NCI-H2081 treated with DMSO at 0.1 percent for 48 hours (cell line): Measurements from ENCODE around the gene APRT.
"Not testable (repeated sequence)": the region's sequence is repeated elsewhere in the genome, so short reads cannot be mapped to it uniquely, and the experiment has no call there.

Experiments used
- DNase-seq: peaks from one replicate; lab custom pipeline; 2025; lab: John Stamatoyannopoulos, UW

The APRT gene

DNA sequence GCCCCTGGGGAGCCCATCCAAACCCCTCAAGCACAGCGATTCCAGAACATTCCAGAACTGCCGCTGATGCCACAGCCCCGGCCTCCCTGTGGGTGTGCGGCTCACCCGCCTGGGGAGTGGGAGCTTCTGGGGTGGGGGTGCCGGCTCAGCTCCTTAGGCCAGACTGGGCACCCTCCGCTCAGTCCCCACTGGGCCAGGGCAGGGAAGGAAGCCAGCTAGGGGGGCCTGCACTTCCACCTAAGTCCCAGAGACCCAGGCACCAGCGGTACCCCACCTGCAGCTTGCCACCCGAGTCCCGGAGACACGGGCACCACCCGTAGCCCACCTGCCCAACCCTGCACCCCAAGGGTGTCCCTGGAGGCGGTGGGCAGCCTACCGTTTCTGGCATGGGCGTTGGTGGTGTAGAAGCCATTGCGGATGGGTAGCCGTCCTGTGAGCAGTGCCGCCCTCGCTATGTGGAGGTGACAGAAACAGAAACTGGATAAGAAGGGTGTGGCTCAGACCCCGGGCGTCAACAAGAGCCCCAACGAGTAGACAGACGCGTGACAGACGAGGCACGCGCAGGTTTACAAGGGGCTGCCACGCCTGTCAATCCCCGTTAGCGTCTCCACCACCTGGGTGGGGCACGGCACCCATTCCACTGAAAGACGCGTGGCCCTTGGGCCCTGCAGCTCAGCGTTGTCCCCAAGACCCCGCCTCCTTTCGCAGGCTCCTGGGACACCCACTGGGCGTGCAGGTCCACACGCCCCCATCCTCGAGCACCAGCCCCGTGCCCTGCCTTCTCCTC lies 30.0 kb upstream of the APRT start:
- DNase-seq, result no peak

- no peak for DNase-seq
Observed at GRCh38 chr16:88840600-88841215, 29.0 kb upstream of the APRT start.

DNA sequence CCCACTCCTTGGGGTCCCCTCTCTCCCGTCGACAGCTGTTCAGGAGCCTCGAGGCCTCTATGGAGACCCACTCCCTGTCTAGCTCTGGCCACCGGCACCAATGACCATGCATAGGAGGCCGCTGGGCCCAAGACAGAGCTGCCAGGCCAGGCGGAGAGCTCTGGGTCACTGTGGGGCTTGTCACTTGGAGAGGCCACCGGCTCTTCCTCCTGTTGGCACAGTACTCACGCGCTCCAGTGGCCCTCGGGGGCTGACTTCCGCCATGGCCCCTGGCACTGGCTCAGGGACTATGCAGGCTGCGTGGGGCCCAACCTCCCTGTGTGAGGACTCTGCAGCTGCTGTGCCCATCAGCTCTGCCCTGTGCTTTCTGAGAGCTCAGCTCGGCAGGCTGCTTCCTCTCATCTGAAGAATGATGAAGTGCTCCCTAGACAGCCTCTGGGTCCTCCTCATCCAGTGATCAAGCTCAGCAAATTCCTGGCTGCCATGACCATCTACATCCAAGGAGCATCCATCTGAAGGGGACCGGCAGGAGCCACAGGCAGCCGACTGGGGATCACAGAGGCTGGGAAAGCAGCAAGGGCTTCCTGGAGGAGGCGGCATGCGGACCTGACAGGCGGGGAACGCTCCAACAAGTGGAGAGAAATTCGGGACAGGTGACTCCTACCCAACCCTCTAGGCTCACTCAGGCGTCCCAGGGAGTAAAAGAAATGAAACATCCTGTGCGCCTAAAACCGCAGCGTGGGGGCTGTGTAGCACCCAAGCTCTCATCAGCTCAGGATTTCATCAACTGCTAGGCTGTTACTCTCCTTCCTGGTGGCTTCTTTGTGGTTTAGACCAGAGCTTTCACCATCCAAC lies 28.2 kb upstream of the APRT start:
- no peak for DNase-seq

DNA sequence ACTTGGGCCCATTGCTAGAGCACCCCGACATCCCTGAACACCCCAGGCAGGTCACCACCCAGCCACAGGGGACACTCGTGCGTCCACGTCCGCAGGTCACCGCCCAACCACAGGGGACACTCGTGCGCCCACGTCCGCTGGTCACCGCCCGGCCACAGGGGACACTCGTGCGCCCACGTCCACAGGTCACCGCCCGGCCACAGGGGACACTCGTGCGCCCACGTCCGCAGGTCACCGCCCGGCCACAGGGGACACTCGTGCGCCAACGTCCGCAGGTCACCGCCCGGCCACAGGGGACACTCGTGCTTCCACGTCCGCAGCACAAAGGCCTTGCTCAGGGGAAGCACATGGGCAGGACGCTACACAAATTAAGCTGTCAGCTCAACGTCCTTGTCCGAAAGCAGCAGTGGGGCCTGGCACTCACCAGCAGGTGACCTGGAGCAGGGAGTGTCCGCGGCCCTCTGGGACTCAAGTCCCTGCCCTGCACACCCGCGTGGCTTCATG lies 27.4 kb upstream of the APRT start:
- no peak for DNase-seq

DNA sequence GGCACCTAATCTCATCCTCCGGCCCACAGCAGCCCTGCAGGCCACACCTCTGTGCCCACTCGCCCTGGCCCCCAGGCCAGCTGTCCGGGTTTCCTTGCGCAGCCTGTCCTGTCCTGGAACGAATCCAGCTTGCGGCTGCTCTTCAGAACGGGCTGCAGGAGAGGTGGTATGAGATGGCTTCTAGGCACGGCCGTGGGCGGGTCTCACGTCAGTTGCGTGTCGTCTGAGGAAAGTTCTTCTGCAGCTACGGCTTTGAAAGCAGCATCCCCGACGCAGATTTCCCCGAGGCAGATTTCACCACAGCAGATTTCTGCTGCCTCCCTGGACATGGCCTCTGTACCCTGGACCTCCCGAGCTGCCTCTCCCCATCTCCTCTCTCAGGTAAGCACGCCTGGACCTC lies 26.8 kb upstream of the APRT start:
- DNase-seq, result no peak

GRCh38 chr16:88837806-88838205 lies 26.1 kb upstream of the APRT start:
- DNase-seq, result no peak

DNA sequence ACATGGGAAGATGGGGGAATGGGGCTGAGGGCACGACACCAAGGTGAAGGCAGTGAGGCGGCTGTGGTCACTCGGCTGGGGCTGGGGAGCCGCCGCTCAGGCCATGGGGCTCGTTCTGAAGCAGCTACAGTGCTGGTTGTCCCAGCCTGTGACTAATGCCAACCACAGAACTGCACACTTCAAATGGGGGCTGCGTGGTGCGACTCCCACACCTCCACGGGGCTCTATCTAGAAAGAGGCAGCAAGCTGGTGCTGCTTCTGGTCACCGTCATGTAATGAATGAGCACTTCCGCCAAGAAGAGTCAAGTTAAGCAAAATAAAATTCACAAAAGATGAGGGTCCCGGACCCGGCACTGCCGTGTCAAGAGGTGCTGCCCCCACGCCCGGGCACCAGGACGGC lies 25.1 kb upstream of the APRT start:
- no peak for DNase-seq

GRCh38 chr16:88835818-88836217 lies 24.1 kb upstream of the APRT start:
- no peak for DNase-seq

DNA sequence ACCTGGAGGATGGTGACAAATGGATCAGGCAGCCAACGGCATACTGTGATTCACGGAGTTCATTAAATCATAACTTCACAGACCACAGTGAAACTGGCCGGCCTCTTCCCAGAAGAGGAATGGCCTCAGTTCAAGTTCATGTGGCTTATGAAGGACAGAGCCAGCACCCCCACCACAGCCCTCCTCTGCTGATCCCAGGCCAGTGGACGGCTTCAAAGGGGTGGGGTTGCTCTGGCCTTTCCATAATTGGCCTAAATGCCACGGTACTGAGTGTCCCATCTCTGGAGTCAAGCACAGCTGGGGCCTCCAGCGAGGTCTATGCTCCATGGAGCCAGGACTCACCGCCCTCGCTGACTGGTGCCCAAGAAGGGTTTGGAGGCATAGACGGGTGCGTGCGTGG lies 23.7 kb upstream of the APRT start:
- no peak for DNase-seq

GRCh38 chr16:88834670-88835069 lies 22.9 kb upstream of the APRT start:
- no peak for DNase-seq

- no peak for DNase-seq
Observed at GRCh38 chr16:88833086-88833485, 21.4 kb upstream of the APRT start.

- no peak for DNase-seq
Observed at GRCh38 chr16:88831838-88832237, 20.1 kb upstream of the APRT start.

DNA sequence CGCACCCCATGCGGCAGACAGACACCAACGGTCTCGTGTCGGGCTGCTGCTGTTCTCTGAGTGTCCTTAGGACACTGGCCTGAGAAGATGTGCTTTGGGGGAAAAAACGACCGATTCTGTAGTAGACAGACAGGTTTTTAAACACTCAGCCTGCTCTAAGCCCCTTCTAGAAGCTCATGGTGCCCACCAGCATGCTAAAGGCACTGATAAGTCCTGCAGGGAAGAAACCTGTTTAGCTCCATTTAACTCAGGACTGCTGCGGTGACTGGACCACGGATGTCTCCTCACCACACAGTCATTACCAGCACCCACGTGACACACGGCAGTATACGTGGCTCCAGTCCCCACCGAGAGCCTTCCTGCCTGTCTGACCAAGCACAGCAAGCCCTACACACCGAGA lies 19.1 kb upstream of the APRT start:
- DNase-seq, result no peak

DNA sequence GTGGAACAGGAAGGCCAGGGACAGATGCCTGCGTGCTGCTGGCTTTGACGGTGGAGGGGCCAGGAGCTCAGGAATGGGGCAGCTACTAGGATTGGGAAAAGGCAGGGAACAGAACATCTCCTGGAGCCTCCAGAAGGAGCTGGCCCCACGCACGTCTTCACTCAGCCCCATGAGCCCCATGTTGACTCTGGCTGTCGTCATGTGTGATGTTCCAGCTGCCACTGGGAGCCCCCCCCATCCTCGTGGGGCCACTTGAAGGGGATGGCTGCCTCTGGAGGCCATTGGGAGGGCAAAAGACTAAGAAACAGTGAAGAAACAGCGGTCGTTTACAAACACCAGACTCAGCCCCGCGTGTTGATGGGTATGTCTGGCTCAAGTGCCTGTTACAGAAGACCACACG lies 18.5 kb upstream of the APRT start:
- DNase-seq, result no peak

DNA sequence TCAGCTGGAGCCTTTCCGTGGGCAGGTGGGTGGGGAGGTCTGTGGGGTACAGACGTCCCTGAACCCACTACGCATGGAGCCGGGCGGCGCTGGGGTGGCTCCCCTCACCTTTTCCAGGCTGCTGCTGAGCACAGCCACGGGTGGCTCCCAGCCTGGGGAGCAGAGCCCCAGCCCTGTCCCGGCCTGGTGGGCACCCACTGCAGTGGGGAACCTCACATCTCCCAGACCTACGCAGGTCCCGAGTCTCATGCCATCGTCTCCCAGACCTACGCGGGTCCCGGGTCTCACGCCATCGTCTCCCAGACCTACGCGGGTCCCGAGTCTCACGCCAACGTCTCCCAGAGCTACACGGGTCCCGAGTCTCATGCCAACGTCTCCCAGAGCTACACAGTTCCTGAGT lies 17.0 kb upstream of the APRT start:
- no peak for DNase-seq

DNA sequence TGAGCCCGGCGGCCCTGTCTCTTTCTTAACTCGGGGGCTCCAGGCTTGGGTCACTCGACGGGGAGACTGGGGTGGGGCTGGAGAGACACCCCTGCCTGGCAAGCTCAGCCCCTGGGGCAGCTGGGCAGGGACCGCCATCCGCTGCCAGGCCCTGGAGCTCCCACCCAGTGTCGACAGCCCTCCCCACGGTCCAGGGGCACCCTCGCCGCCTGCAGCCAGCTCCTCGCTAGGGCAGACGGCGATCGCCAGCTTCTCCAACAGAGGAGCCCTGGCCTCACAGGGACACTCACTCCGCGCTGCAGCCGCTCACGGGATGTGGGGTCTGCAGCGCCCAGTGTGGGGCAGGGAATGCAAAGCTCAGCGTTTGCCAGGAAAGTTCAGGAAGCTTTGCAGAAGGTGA lies 16.0 kb upstream of the APRT start:
- DNase-seq, result no peak

- DNase-seq, result no peak
Observed at GRCh38 chr16:88826070-88826840, 14.5 kb upstream of the APRT start.

- no peak for DNase-seq
Observed at GRCh38 chr16:88825146-88825545, 13.4 kb upstream of the APRT start.

GRCh38 chr16:88824256-88825077 lies 12.7 kb upstream of the APRT start:
- DNase-seq, result no peak

- not testable (repeated sequence) for DNase-seq
Observed at GRCh38 chr16:88823646-88824045, 11.9 kb upstream of the APRT start.
